GM12801 (cell line): ENCODE measurements around the gene SLC9A9.

ENCODE experiments used
- TF ChIP-seq, protein P1 (sequence below): IDR thresholded peaks from one replicate; pipeline ENCODE4 v1.5.1; 2011; ENCODE audit warnings: control low read depth; ENCODE audit not compliant: insufficient read length; ENCODE audit errors: extremely low read depth

The SLC9A9 gene

DNA sequence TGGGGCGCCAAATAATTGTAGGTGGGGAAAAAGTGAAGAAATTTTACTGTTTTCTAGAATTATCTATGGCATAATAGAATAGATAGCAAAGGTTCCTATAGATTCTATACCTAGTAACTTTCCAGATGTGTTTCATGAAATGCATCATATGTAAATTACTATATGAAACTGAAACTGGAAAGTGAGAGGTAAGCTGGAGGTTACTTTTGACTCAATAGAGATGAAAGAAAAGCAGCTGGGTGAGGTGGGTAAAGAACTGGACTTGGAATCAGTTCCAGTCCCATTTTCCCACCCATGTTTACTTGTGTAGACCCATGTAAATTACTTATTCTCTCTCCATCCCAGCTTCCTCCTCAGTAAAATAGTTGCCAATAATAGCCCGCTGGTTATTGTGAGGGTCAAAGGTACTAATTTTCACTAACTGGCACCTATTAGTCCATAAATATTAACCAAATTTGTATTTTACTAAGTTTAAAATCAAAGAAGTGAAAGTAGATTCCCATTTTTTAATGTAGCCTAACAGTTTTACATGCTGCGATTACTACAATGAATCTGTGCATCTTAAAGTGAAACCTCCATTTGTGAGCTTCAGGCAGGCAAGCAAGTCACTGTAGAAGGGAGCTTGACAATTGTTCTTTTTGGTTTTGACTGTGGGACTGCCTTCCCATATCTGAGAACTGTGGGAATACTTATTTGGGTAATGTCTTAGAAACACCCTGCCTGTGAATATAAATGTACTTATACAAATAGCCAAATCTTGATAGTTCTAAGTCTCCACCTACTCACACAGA is 312.1 kb downstream of the SLC9A9 start:
- TF ChIP-seq, protein P1, sequence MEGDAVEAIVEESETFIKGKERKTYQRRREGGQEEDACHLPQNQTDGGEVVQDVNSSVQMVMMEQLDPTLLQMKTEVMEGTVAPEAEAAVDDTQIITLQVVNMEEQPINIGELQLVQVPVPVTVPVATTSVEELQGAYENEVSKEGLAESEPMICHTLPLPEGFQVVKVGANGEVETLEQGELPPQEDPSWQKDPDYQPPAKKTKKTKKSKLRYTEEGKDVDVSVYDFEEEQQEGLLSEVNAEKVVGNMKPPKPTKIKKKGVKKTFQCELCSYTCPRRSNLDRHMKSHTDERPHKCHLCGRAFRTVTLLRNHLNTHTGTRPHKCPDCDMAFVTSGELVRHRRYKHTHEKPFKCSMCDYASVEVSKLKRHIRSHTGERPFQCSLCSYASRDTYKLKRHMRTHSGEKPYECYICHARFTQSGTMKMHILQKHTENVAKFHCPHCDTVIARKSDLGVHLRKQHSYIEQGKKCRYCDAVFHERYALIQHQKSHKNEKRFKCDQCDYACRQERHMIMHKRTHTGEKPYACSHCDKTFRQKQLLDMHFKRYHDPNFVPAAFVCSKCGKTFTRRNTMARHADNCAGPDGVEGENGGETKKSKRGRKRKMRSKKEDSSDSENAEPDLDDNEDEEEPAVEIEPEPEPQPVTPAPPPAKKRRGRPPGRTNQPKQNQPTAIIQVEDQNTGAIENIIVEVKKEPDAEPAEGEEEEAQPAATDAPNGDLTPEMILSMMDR = no peak

DNA sequence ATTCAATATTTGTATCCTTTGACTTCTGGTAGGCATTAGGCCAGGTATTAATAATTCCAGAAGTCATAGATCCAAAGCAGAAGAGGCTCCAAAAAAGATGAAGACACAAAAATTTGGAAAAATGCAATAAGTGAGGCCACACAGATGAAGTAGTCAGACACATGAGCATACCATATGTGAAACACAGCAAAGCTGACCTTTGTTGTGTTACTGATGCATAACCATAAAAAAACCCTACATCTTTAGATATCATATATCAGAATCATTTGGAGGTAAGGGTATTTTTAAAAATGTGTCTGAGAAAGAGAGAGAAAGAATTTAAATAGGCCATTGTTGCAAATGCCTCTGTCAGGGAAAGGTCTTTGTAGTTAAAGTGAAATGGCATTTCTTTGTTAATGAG is 314.9 kb downstream of the SLC9A9 start:
- TF ChIP-seq, protein P1 = no peak

DNA sequence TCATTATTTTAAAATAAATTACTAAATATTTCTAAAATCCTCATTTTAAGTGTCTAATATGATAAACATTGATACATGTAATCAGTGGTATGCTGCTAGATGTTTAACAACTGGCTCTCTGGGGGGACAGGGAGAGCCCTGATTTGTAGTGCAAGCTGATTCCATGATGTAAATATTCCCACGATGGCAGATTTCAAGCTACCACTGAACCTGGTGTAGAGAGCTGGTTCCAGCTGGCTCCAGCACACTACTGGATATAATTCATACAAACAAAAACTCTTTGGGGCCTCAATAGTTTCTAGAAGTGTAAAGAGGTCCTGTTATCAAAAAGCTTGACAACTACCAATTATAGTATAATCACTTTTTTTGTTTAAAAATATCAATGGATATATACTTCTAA is 316.2 kb downstream of the SLC9A9 start:
- TF ChIP-seq, protein P1 = no peak

DNA sequence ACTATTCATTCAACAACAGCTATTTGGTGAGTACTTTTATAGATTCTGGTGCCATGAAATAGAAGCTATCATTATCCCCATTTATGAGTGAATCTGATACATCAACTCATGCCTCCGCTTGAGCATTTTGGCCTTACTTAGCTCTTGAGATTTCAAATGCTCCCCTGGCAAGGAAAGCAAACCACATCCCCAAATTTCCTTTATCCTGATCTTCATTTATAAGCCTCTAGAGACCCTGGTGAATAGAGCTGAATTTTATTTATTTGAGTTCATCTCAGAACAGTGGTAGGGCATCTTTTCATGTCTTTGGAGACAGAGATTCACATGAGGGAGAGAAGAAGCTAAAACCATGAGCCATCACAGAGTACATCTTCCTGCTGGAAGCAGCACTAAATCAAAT is 317.2 kb downstream of the SLC9A9 start:
- TF ChIP-seq, protein P1 = no peak

DNA sequence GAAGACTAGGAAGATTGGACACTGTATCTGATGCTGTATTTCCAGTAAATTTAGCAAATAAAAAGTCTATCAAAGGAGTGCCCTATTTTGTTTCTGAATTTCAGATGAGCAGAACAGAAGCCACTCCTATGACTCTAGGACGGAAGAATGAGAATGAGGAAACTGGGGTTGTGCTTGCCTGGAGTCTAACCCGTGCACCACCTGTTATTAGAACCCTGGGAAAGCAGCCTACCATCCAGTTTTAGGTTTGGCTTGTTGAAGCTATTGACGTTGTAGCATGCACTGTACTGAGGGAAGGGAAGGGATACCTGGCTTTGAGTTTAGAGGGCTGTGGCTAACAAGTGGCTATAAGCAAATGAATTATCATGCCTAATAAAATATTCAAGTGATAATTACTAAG is 318.5 kb downstream of the SLC9A9 start:
- TF ChIP-seq, protein P1 = no peak

DNA sequence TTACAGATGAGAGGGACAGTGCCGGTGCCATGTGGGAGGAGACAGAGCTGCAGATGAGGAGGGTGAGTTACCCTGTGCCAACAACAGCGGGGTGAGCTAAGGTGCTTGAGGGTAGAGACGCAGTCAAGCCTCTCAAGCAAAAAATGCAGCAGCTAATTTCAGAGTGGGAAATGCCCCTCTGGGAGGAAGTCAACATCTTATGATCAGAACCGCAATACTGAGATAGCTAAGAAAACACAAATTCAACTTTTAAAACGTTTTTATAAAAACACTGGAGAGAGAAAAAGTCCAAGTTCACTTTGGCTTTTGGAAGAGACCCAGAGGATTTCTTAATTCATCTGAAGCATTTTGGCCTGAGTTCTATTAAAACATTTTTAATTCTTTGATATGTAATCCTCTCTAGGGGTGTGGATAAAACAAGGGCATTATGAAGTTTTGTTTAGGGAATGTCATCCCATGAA is 319.2 kb downstream of the SLC9A9 start:
- TF ChIP-seq, protein P1 = no peak

DNA sequence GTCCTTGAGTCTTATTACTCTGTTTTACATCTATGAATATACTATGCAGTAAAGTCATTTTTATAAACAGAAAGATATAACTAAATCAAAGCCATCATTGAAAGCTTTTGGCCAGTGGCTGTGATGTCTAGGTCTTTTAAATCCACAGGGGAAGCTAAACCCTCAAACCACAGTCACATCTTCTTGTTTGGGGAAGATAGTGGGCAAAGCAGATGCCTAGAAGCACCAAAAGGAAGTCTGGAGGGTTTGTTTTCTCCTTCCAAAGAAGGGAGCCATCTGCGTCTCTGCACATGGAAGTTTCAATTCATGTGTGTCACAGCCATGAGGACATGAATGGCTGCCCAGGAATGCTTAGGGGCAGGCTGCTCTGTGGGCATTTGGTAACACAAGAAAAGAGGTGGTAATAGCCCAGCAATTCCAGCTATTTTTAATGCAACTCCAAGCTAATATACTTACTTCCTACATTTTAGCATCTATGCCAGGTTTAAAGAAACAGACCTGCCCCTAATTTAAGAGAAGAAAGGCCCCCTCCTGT is 322.2 kb downstream of the SLC9A9 start:
- TF ChIP-seq, protein P1 = no peak
